ENCODE results near the gene SNX5. TPM values are rescaled to one million over a fixed set of nuclear protein-coding genes. Genes with fewer than 3 reads are reported as not detected.

The SNX5 gene
- total RNA-seq, 2 experiments from 2014 or later = 204 to 274 TPM

GRCh38 chr20:18005170-18005989, 36.8 kb upstream of the SNX5 start:
- Histone ChIP-seq H3K9me2 (ENCODE audit: insufficient read depth, low read length) (no peaks in the 10 kb centered on the region), H3K79me2 (ENCODE audit: insufficient read depth, low read depth, low read length) (no peaks in the 10 kb centered on the region), H3K4me3 (ENCODE audit: low read depth, low read length, poor library complexity, severe bottlenecking) (no peak overlapping the region), H2AFZ (ENCODE audit: low read length) (no peak overlapping the region), H3K4me2 (ENCODE audit: low read length) (peak overlapping the region; percentile 0; the same call in 1 of the 2 replicates), H3K4me1 (ENCODE audit: insufficient read depth, low read length, poor library complexity, severe bottlenecking) (peaks cover 19% of the 10 kb centered on the region), H3K36me3 (ENCODE audit: insufficient read depth, low read length) (no peaks in the 10 kb centered on the region), H4K20me1 (ENCODE audit: insufficient read depth, low read length) (no peaks in the 10 kb centered on the region), H3K27ac (ENCODE audit: low read depth, low read length, poor library complexity, severe bottlenecking) (no peak overlapping the region), H3K9me3 (ENCODE audit: low read length) (no peaks in the 10 kb centered on the region)
- intact Hi-C loops (cut with micrococcal nuclease; ENCODE audit: unreplicated experiment) = no loop called here
- ChIA-PET CTCF (ENCODE audit: unreplicated experiment) (no interaction called here), POLR2A (interaction anchor here (0.6 to 2.2 kb wide), 2 partner anchors 49 to 80 kb away, joined by 4 to 6 read pairs; no protein-coding TSS in a partner anchor)
- DNase-seq (ENCODE audit: low spot score) = peak; percentile 46
- TF ChIP-seq, protein P1, sequence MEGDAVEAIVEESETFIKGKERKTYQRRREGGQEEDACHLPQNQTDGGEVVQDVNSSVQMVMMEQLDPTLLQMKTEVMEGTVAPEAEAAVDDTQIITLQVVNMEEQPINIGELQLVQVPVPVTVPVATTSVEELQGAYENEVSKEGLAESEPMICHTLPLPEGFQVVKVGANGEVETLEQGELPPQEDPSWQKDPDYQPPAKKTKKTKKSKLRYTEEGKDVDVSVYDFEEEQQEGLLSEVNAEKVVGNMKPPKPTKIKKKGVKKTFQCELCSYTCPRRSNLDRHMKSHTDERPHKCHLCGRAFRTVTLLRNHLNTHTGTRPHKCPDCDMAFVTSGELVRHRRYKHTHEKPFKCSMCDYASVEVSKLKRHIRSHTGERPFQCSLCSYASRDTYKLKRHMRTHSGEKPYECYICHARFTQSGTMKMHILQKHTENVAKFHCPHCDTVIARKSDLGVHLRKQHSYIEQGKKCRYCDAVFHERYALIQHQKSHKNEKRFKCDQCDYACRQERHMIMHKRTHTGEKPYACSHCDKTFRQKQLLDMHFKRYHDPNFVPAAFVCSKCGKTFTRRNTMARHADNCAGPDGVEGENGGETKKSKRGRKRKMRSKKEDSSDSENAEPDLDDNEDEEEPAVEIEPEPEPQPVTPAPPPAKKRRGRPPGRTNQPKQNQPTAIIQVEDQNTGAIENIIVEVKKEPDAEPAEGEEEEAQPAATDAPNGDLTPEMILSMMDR (conservative IDR thresholded peaks at IDR 0.05; ENCODE audit: low read length) = no peak
- TF ChIP-seq EZH2phosphoT487 (IDR thresholded peaks at IDR 0.05; ENCODE audit: borderline replicate concordance, low read depth, low read length) = no peak
- no TSS peak for BruUV-seq (replicated peaks)

- no peak overlapping the region for H3K4me3 ChIP-seq (ENCODE audit: low read depth, low read length, poor library complexity, severe bottlenecking)
- no peak for TF ChIP-seq EZH2phosphoT487 (IDR thresholded peaks at IDR 0.05; ENCODE audit: borderline replicate concordance, low read depth, low read length)
- TF ChIP-seq, protein P1 (conservative IDR thresholded peaks at IDR 0.05; ENCODE audit: low read length) = no peak
- no peaks in the 10 kb centered on the region for H3K9me2 ChIP-seq (ENCODE audit: insufficient read depth, low read length)
- H3K79me2 ChIP-seq (ENCODE audit: insufficient read depth, low read depth, low read length) = no peaks in the 10 kb centered on the region
- H4K20me1 ChIP-seq (ENCODE audit: insufficient read depth, low read length) = no peaks in the 10 kb centered on the region
- no peaks in the 10 kb centered on the region for H3K9me3 ChIP-seq (ENCODE audit: low read length)
- ChIA-PET CTCF (ENCODE audit: unreplicated experiment) (no interaction called here), POLR2A (interaction anchor here (0.6 to 2.2 kb wide), 8 partner anchors 9 to 279 kb away, joined by 3 to 7 read pairs (median 4); no protein-coding TSS in a partner anchor)
- intact Hi-C loops (cut with micrococcal nuclease; ENCODE audit: unreplicated experiment) = no loop called here
- H3K27ac ChIP-seq (ENCODE audit: low read depth, low read length, poor library complexity, severe bottlenecking) = no peak overlapping the region
- no peak for DNase-seq (ENCODE audit: low spot score)
- no TSS peak for BruUV-seq (replicated peaks)
- no peak overlapping the region for H3K4me2 ChIP-seq (ENCODE audit: low read length)
- H2AFZ ChIP-seq (ENCODE audit: low read length) = no peak overlapping the region
- peaks cover 19% of the 10 kb centered on the region for H3K4me1 ChIP-seq (ENCODE audit: insufficient read depth, low read length, poor library complexity, severe bottlenecking)
- no peaks in the 10 kb centered on the region for H3K36me3 ChIP-seq (ENCODE audit: insufficient read depth, low read length)
Measured at GRCh38 chr20:18004384-18005031, 35.9 kb upstream of the SNX5 start.

Data from OCI-LY7 (cell line).